Peyer's patch (tissue), 4 donors: ENCODE measurements around the gene SZRD1. TPM values are rescaled to one million over a fixed set of nuclear protein-coding genes. Genes with fewer than 3 reads are reported as not detected.

ENCODE experiments used
- DNase-seq, 3 donors: peaks; one replicate each; pipeline ENCODE4 v3.0.0-alpha.2; 2017 to 2019
- H3K27ac ChIP-seq, 4 donors: fragments of 200-600 bp; sonication (generic); one replicate each; pipeline ENCODE4 v1.5.1; 2016 to 2019
- H3K27me3 ChIP-seq, 2 donors: fragments of 200-600 bp; sonication (generic); one replicate each; pipeline ENCODE4 v1.5.1; 2019
- H3K36me3 ChIP-seq, 3 donors: fragments of 200-600 bp; sonication (generic); one replicate each; pipeline ENCODE4 v1.5.1; 2016 to 2019
- H3K4me1 ChIP-seq, 4 donors: fragments of 200-600 bp; sonication (generic); one replicate each; pipeline ENCODE4 v1.5.1; 2016 to 2019
- H3K4me3 ChIP-seq, 4 donors: fragments of 200-600 bp; sonication (generic); 1 replicate in 3 of 4; 2 replicates in 1 of 4; pipeline ENCODE4 v1.5.1; 2016 to 2019; ENCODE audit warnings: mild to moderate bottlenecking in 1 of 4
- H3K9me3 ChIP-seq, 4 donors: fragments of 200-600 bp; sonication (generic); one replicate each; pipeline ENCODE4 v1.5.1; 2016 to 2019; ENCODE audit warnings: mild to moderate bottlenecking in 1 of 4
- CTCF ChIP-seq, 6 experiments: fragments of 450-650 bp in 4 of 6; fragments of 200-600 bp in 2 of 6; sonication (generic) in 1 of 6; IDR thresholded peaks; one replicate each; pipeline ENCODE4 v1.5.1; 2017 to 2019; ENCODE audit warnings: antibody characterized with exemption in 6 of 6, mild to moderate bottlenecking in 3 of 6, moderate library complexity in 1 of 6
- POLR2A ChIP-seq, 2 donors: fragments of 450-650 bp; IDR thresholded peaks; one replicate each; pipeline ENCODE4 v1.5.1; 2017; ENCODE audit warnings: antibody characterized with exemption in 2 of 2, mild to moderate bottlenecking in 2 of 2, moderate library complexity in 2 of 2
- total RNA-seq, 4 donors: library from RNA; depleted of rRNA; stranded (reverse); fragments of >200 nt; gene quantifications; one replicate each; pipeline ENCODE4 v1.1.0, GENCODE V29; 2016

Gene SZRD1
- total RNA-seq, 4 donors from 2014 or later = 52.0 to 59.5 (median 57.4) TPM

GRCh38 chr1:16441282-16441665 lies 74.2 kb downstream of the SZRD1 start:
- H3K27me3 ChIP-seq = no peaks in the 10 kb centered on the region

GRCh38 chr1:16442265-16442664 lies 75.2 kb downstream of the SZRD1 start:
- H3K36me3 ChIP-seq = peaks cover 0 to 31% (median 0%) of the 10 kb centered on the region in 3 donors
- H3K4me1 ChIP-seq = peaks cover 0 to 18% (median 5%) of the 10 kb centered on the region in 4 donors
- DNase-seq = no peak
- TF ChIP-seq POLR2A (IDR thresholded peaks at IDR 0.05) (no peak), CTCF (IDR thresholded peaks at IDR 0.05) (no peak)
- H3K27ac ChIP-seq = peak overlapping the region in 1 of 4 donors; percentile 92
- H3K4me3 ChIP-seq = no peak overlapping the region
- H3K27me3 ChIP-seq = no peaks in the 10 kb centered on the region
- no peaks in the 10 kb centered on the region for H3K9me3 ChIP-seq

More at GRCh38 chr1:16441282-16441665, 74.2 kb downstream of the SZRD1 start:
- H3K9me3 ChIP-seq = no peaks in the 10 kb centered on the region
- TF ChIP-seq POLR2A (IDR thresholded peaks at IDR 0.05) = no peak
- TF ChIP-seq CTCF (IDR thresholded peaks at IDR 0.05) = no peak
- peak overlapping the region; percentile 78 to 92 (median 88) for H3K27ac ChIP-seq
- peaks cover 0 to 18% (median 5%) of the 10 kb centered on the region in 4 donors for H3K4me1 ChIP-seq
- peak overlapping the region; percentile 72 to 97 (median 93) for H3K4me3 ChIP-seq
- DNase-seq = peak in 1 of 3 donors; percentile 20
- H3K36me3 ChIP-seq = peaks cover 0 to 28% (median 0%) of the 10 kb centered on the region in 3 donors

GRCh38 chr1:16442941-16443340 lies 75.9 kb downstream of the SZRD1 start:
- Histone ChIP-seq H3K27me3 (no peaks in the 10 kb centered on the region), H3K27ac (no peak overlapping the region), H3K4me1 (peaks cover 0 to 18% (median 5%) of the 10 kb centered on the region in 4 donors), H3K36me3 (peaks cover 0 to 36% (median 0%) of the 10 kb centered on the region in 3 donors), H3K4me3 (no peak overlapping the region), H3K9me3 (no peaks in the 10 kb centered on the region)
- no peak for DNase-seq
- no peak for TF ChIP-seq CTCF (IDR thresholded peaks at IDR 0.05)
- TF ChIP-seq POLR2A (IDR thresholded peaks at IDR 0.05) = no peak

GRCh38 chr1:16443975-16444770 lies 77.1 kb downstream of the SZRD1 start:
- peaks cover 0 to 18% (median 5%) of the 10 kb centered on the region in 4 donors for H3K4me1 ChIP-seq
- peaks cover 0 to 49% (median 0%) of the 10 kb centered on the region in 3 donors for H3K36me3 ChIP-seq
- no peaks in the 10 kb centered on the region for H3K27me3 ChIP-seq
- H3K4me3 ChIP-seq = no peak overlapping the region
- TF ChIP-seq POLR2A (IDR thresholded peaks at IDR 0.05) (no peak), CTCF (IDR thresholded peaks at IDR 0.05) (no peak)
- no peak for DNase-seq
- H3K27ac ChIP-seq = peak overlapping the region in 2 of 4 donors; percentile 12 to 19
- no peaks in the 10 kb centered on the region for H3K9me3 ChIP-seq

- peaks cover 0 to 18% (median 4%) of the 10 kb centered on the region in 4 donors for H3K4me1 ChIP-seq
- no peak overlapping the region for H3K27ac ChIP-seq
- DNase-seq = no peak
- no peaks in the 10 kb centered on the region for H3K27me3 ChIP-seq
- H3K36me3 ChIP-seq = peaks cover 0 to 58% (median 0%) of the 10 kb centered on the region in 3 donors
- H3K9me3 ChIP-seq = no peaks in the 10 kb centered on the region
- no peak overlapping the region for H3K4me3 ChIP-seq
- TF ChIP-seq CTCF (IDR thresholded peaks at IDR 0.05) = no peak
- TF ChIP-seq POLR2A (IDR thresholded peaks at IDR 0.05) = no peak
Observed at GRCh38 chr1:16445052-16445451, 78.0 kb downstream of the SZRD1 start.
